ENCODE measurements around the gene SYNPO. TPM values are rescaled to one million over a fixed set of nuclear protein-coding genes. Genes with fewer than 3 reads are reported as not detected.
A peak's percentile ranks its signal among the peaks of the same experiment; 100 is the strongest.

The SYNPO gene
- total RNA-seq, 1 donor from 2014 or later: 16.1 TPM

GRCh38 chr5:150671509-150672236, 31.2 kb downstream of the SYNPO start:
- Mint-ChIP-seq H3K4me3 (ENCODE audit: unreplicated experiment) (peak overlapping the region; percentile 81), H3K9me3 (ENCODE audit: unreplicated experiment) (no peaks in the 10 kb centered on the region), H3K4me1 (ENCODE audit: low read depth, unreplicated experiment) (peaks cover 1% of the 10 kb centered on the region), H3K27ac (ENCODE audit: unreplicated experiment) (no peak overlapping the region), H3K36me3 (ENCODE audit: unreplicated experiment) (no peaks in the 10 kb centered on the region), H3K27me3 (ENCODE audit: unreplicated experiment) (peaks cover 2% of the 10 kb centered on the region)
- peak; percentile 43 for DNase-seq
- no peak for TF ChIP-seq CTCF (IDR thresholded peaks at IDR 0.05; ENCODE audit: partially characterized antibody, unreplicated experiment)

GRCh38 chr5:150672237-150672883, 31.9 kb downstream of the SYNPO start:
- no peaks in the 10 kb centered on the region for H3K9me3 Mint-ChIP-seq (ENCODE audit: unreplicated experiment)
- H3K4me3 Mint-ChIP-seq (ENCODE audit: unreplicated experiment): peak overlapping the region; percentile 81
- TF ChIP-seq CTCF (IDR thresholded peaks at IDR 0.05; ENCODE audit: partially characterized antibody, unreplicated experiment): no peak
- peaks cover 2% of the 10 kb centered on the region for H3K27me3 Mint-ChIP-seq (ENCODE audit: unreplicated experiment)
- DNase-seq: no peak
- peaks cover 1% of the 10 kb centered on the region for H3K4me1 Mint-ChIP-seq (ENCODE audit: low read depth, unreplicated experiment)
- no peaks in the 10 kb centered on the region for H3K36me3 Mint-ChIP-seq (ENCODE audit: unreplicated experiment)
- no peak overlapping the region for H3K27ac Mint-ChIP-seq (ENCODE audit: unreplicated experiment)

- H3K9me3 Mint-ChIP-seq (ENCODE audit: unreplicated experiment): no peaks in the 10 kb centered on the region
- no peak overlapping the region for H3K27ac Mint-ChIP-seq (ENCODE audit: unreplicated experiment)
- no peak for TF ChIP-seq CTCF (IDR thresholded peaks at IDR 0.05; ENCODE audit: partially characterized antibody, unreplicated experiment)
- peaks cover 2% of the 10 kb centered on the region for H3K27me3 Mint-ChIP-seq (ENCODE audit: unreplicated experiment)
- H3K36me3 Mint-ChIP-seq (ENCODE audit: unreplicated experiment): no peaks in the 10 kb centered on the region
- H3K4me3 Mint-ChIP-seq (ENCODE audit: unreplicated experiment): no peak overlapping the region
- peaks cover 1% of the 10 kb centered on the region for H3K4me1 Mint-ChIP-seq (ENCODE audit: low read depth, unreplicated experiment)
- DNase-seq: no peak
Observed at GRCh38 chr5:150672884-150673275, 32.4 kb downstream of the SYNPO start.

- no peak for DNase-seq
- TF ChIP-seq CTCF (IDR thresholded peaks at IDR 0.05; ENCODE audit: partially characterized antibody, unreplicated experiment): no peak
- Mint-ChIP-seq H3K9me3 (ENCODE audit: unreplicated experiment) (no peaks in the 10 kb centered on the region), H3K36me3 (ENCODE audit: unreplicated experiment) (no peaks in the 10 kb centered on the region), H3K27me3 (ENCODE audit: unreplicated experiment) (peaks cover 2% of the 10 kb centered on the region), H3K27ac (ENCODE audit: unreplicated experiment) (no peak overlapping the region), H3K4me3 (ENCODE audit: unreplicated experiment) (no peak overlapping the region), H3K4me1 (ENCODE audit: low read depth, unreplicated experiment) (peaks cover 1% of the 10 kb centered on the region)
Observed at GRCh38 chr5:150674341-150674821, 33.9 kb downstream of the SYNPO start.

GRCh38 chr5:150675069-150675468, 34.6 kb downstream of the SYNPO start:
- Mint-ChIP-seq H3K9me3 (ENCODE audit: unreplicated experiment) (no peaks in the 10 kb centered on the region), H3K4me1 (ENCODE audit: low read depth, unreplicated experiment) (peaks cover 1% of the 10 kb centered on the region), H3K36me3 (ENCODE audit: unreplicated experiment) (no peaks in the 10 kb centered on the region), H3K4me3 (ENCODE audit: unreplicated experiment) (no peak overlapping the region), H3K27me3 (ENCODE audit: unreplicated experiment) (peaks cover 2% of the 10 kb centered on the region), H3K27ac (ENCODE audit: unreplicated experiment) (no peak overlapping the region)
- DNase-seq: no peak
- TF ChIP-seq CTCF (IDR thresholded peaks at IDR 0.05; ENCODE audit: partially characterized antibody, unreplicated experiment): no peak
